Mucosa of stomach (tissue), 1 donor: ENCODE data around the gene SVEP1.

Experiments
- H3K27me3 ChIP-seq: one replicate; pipeline ENCODE4 v1.7.0; 2013; ENCODE audit warnings: mild to moderate bottlenecking, low read length; ENCODE audit not compliant: control insufficient read depth, insufficient read depth
- H3K36me3 ChIP-seq: one replicate; pipeline ENCODE4 v1.7.0; 2013; ENCODE audit warnings: low read length; ENCODE audit not compliant: control insufficient read depth, insufficient read depth
- H3K4me1 ChIP-seq: one replicate; pipeline ENCODE4 v1.7.0; 2013; ENCODE audit warnings: mild to moderate bottlenecking, low read length; ENCODE audit not compliant: control insufficient read depth, insufficient read depth
- H3K4me3 ChIP-seq: one replicate; pipeline ENCODE4 v1.7.0; 2013; ENCODE audit warnings: low read length
- H3K9ac ChIP-seq: one replicate; pipeline ENCODE4 v1.7.0; 2013; ENCODE audit warnings: mild to moderate bottlenecking, low read length, moderate library complexity
- H3K9me3 ChIP-seq: one replicate; pipeline ENCODE4 v1.7.0; 2013; ENCODE audit warnings: mild to moderate bottlenecking, low read length, moderate library complexity; ENCODE audit not compliant: control insufficient read depth
- donor health status: Pancreatic carcinoma.

Gene SVEP1

DNA sequence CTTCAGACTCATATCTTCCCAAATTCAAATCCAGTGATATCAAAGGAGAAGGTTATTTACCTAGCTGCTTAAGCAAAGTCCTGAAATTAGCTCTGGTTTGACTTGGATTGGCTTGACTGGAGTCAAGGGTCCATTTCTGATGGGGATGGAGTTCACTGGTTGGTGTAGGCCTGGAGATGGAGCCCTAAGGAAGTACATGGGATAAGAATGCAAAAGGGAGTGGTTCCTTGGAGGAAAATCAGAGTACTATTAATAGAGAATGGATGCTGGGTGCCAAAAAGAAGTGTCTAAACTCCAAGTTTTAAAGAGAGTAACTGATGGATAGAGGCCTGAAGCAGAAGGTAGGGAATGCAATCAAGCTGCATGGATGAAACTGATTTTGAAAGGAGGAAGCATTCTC is 255.7 kb downstream of the SVEP1 start:
- Histone ChIP-seq H3K27me3 (no peaks in the 10 kb centered on the region), H3K4me1 (no peaks in the 10 kb centered on the region), H3K9me3 (no peaks in the 10 kb centered on the region), H3K36me3 (no peaks in the 10 kb centered on the region), H3K4me3 (no peak overlapping the region), H3K9ac (no peak overlapping the region)

DNA sequence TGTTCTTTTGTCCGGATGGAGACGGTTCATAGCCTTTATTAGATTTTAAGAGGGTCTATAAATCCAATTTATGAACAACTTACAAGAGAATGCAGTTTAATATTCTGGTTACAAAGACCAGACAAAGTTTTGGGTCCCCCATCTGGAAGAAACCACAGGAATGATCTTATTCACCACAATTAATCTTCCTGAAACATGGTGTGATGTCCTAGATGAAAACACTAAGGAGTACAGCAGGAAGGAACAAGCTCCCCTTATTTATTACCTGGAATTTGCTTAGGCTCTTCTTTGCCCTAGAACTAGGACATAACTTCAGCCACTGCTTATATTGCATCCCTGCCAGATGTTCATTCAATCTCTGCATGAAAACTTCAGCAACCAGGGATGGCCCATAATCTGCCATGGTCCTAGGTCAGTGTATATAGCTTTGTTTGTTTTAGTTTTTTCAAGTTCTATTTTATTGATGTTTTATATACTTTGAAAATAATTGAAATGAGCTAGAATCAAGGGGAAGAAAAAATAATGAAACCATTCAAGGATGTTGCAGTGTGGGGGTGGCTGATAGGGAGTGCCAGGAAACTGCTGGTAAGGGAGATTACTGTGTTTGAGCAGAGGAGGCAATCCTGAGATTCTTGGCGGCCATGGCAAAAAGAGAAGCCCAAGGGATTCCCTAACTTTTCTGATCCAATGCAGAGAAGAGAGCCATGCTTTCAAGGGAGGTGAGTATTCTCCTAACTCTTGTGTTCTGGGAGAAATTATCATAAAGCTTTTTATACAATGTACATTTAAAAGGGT is 258.7 kb downstream of the SVEP1 start:
- Histone ChIP-seq H3K27me3 (no peaks in the 10 kb centered on the region), H3K36me3 (no peaks in the 10 kb centered on the region), H3K4me1 (no peaks in the 10 kb centered on the region), H3K9me3 (no peaks in the 10 kb centered on the region), H3K9ac (no peak overlapping the region), H3K4me3 (no peak overlapping the region)

DNA sequence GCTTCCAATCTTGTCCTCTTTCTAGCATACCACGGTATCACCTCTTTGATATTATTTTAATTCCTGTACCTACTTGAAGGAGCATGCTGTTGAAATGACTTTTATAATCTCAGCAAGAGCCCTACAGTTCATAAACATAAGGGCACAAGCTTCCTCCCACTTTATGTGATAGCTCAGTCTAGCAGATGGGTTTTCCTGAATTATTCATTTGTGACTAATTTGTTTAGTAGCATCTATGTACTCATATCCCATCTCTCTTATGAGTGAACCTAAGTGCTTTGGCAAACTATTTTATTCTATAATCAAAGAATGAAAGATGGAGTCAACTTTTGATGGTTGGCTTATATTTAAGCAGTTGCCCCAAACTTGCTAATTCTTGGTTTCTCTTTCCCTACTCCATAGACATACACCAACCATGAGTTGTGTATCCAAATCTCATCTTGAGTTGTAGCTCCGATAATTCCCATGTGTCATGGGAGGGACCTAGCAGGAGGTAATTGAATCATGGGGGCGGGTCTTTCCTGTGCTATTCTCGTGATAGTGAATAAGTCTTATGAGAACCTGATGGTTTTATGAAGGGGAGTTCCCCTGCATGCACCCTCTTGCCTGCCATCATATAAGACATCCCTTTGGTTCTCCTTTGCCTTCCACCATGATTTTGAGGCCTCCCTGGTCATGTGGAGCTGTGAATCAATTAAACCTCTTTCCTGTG is 259.6 kb downstream of the SVEP1 start:
- no peaks in the 10 kb centered on the region for H3K36me3 ChIP-seq
- H3K4me3 ChIP-seq, result no peak overlapping the region
- H3K4me1 ChIP-seq, result no peaks in the 10 kb centered on the region
- H3K9me3 ChIP-seq, result no peaks in the 10 kb centered on the region
- H3K27me3 ChIP-seq, result no peaks in the 10 kb centered on the region
- no peak overlapping the region for H3K9ac ChIP-seq

DNA sequence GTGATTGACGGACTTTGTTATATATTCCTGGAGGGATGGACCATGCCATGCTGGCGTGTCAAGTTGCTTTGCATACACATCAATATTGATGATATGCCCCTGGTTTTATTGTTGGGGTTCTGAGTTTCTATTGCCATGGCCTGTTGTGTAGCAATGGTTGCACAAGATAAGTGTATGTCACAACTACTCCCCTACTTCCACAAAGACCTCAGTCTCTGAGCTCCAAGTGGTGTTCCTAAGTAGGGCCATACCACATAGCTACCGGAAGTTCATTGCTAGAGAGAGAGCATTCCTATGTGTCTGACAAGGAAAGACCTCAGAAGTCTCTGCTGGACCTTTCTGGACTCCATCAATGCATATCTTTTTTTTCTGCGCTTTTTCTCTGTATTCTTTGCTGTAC is 261.6 kb downstream of the SVEP1 start:
- Histone ChIP-seq H3K9me3 (no peaks in the 10 kb centered on the region), H3K9ac (no peak overlapping the region), H3K4me1 (no peaks in the 10 kb centered on the region), H3K27me3 (no peaks in the 10 kb centered on the region), H3K36me3 (no peaks in the 10 kb centered on the region), H3K4me3 (no peak overlapping the region)

DNA sequence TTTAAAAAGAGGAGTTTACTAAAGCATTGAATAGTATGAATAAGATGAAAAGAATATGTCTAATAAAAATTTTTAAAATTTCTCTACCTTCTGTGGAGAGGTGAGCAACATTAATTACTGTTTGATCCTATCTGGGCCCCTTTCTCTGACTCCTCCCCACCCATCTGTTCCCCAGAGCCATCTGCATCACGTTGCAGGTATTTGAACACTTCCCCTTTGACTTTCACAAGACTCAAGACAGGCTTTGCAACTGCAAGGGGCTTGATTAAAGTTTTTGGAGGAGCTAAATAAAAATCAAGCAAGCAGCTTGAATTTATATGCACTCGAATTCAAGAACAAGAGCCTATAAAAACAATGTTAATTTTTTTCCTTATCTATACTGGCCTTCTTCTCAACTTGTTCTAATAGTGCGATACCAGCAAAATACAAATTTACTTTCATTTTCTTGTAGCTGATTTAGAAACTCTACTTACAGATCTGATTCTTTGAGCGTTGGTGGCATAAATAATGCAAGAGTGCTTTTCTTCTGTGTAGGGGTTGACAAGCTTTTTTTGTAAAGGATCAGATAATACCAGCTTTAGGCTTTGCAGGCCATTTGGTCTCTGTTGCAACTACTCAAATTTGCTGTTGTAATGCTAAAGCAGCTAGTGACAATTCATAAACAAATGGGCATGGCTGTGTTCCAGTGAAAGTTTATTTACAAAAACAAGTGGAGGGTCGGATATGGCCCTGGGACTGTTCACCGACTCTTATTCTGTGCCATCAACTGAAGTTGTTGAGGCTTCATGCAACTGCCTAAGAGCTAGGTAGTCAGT is 263.1 kb downstream of the SVEP1 start:
- Histone ChIP-seq H3K36me3 (no peaks in the 10 kb centered on the region), H3K4me3 (no peak overlapping the region), H3K27me3 (no peaks in the 10 kb centered on the region), H3K4me1 (no peaks in the 10 kb centered on the region), H3K9ac (no peak overlapping the region), H3K9me3 (no peaks in the 10 kb centered on the region)
